ENCODE results near the gene LRRC31.

Gene LRRC31

GRCh38 chr3:169891886-169892285, 22.2 kb upstream of the LRRC31 start:
- no peaks in the 10 kb centered on the region for H3K9me3 ChIP-seq (ENCODE audit: control insufficient read depth, insufficient read depth, low read depth, low read length)
- ChIA-PET CTCF (interaction anchor here (0.8 kb wide), 1 partner anchor 28 kb away, joined by 3 read pairs; no protein-coding TSS in a partner anchor), POLR2A (no interaction called here)
- no peak for TF ChIP-seq ZNF146 (tag by site-specific recombination; IDR thresholded peaks at IDR 0.05)
- TF ChIP-seq ZNF544 (tag by site-specific recombination; IDR thresholded peaks at IDR 0.05): no peak
- TF ChIP-seq ZNF266 (tag by site-specific recombination; IDR thresholded peaks at IDR 0.05; ENCODE audit: low read depth): no peak
- no peak for TF ChIP-seq GLI2 (tag by site-specific recombination; IDR thresholded peaks at IDR 0.05; ENCODE audit: borderline replicate concordance, low read depth)
- no peaks in the 10 kb centered on the region for H3K4me1 ChIP-seq (ENCODE audit: control insufficient read depth, insufficient read depth, low read length)
- no peaks in the 10 kb centered on the region for H3K36me3 ChIP-seq (ENCODE audit: control insufficient read depth in 2 of 2, insufficient read depth in 1 of 2, low read length in 2 of 2)
- H3K27ac ChIP-seq (ENCODE audit: extremely low read depth, low read depth, low read length): no peak overlapping the region
- no peak overlapping the region for H3K4me3 ChIP-seq (ENCODE audit: low read depth, low read length)

- ChIA-PET POLR2A (no interaction called here), CTCF (interaction anchor here (0.6 to 1.2 kb wide), 2 partner anchors 23 to 1636 kb away, joined by 3 to 4 read pairs; no protein-coding TSS in a partner anchor)
- no peaks in the 10 kb centered on the region for H3K36me3 ChIP-seq (ENCODE audit: control insufficient read depth in 2 of 2, insufficient read depth in 1 of 2, low read length in 2 of 2)
- no peaks in the 10 kb centered on the region for H3K9me3 ChIP-seq (ENCODE audit: control insufficient read depth, insufficient read depth, low read depth, low read length)
- TF ChIP-seq TRIM28 (IDR thresholded peaks at IDR 0.05; ENCODE audit: borderline replicate concordance, low read length) (no peak), INSM2 (tag by site-specific recombination; IDR thresholded peaks at IDR 0.05) (no peak), ZNF23 (tag by site-specific recombination; IDR thresholded peaks at IDR 0.05; ENCODE audit: borderline replicate concordance) (no peak), ZFP37 (tag by site-specific recombination; IDR thresholded peaks at IDR 0.05) (no peak), KLF10 (tag by site-specific recombination; IDR thresholded peaks at IDR 0.05) (no peak), WT1 (tag by site-specific recombination; IDR thresholded peaks at IDR 0.05) (no peak), ZEB2 (tag by site-specific recombination; IDR thresholded peaks at IDR 0.05) (no peak)
- no peak overlapping the region for H3K4me3 ChIP-seq (ENCODE audit: low read depth, low read length)
- H3K27ac ChIP-seq (ENCODE audit: extremely low read depth, low read depth, low read length): no peak overlapping the region
- H3K4me1 ChIP-seq (ENCODE audit: control insufficient read depth, insufficient read depth, low read length): no peaks in the 10 kb centered on the region
These were observed 16.9 kb upstream of the LRRC31 start for GRCh38 chr3:169886671-169887070.

GRCh38 chr3:169880576-169881250, 11.0 kb upstream of the LRRC31 start:
- POLR2A ChIA-PET: no interaction called here
- no peak overlapping the region for H3K27ac ChIP-seq (ENCODE audit: extremely low read depth, low read depth, low read length)
- TF ChIP-seq ZNF24 (tag by site-specific recombination; IDR thresholded peaks at IDR 0.05) (no peak), REPIN1 (tag by site-specific recombination; IDR thresholded peaks at IDR 0.05; ENCODE audit: low read depth) (no peak), EGR2 (tag by site-specific recombination; IDR thresholded peaks at IDR 0.05; ENCODE audit: low read depth) (no peak), MYNN (tag by site-specific recombination; IDR thresholded peaks at IDR 0.05; ENCODE audit: borderline replicate concordance) (no peak), ZNF585B (tag by site-specific recombination; IDR thresholded peaks at IDR 0.05) (no peak), ZBTB44 (tag by site-specific recombination; IDR thresholded peaks at IDR 0.05) (no peak), HOXC10 (CRISPR knock-in tag; IDR thresholded peaks at IDR 0.05) (no peak), ZNF561 (tag by site-specific recombination; IDR thresholded peaks at IDR 0.05; ENCODE audit: borderline replicate concordance) (no peak)
- no peaks in the 10 kb centered on the region for H3K36me3 ChIP-seq (ENCODE audit: control insufficient read depth in 2 of 2, insufficient read depth in 1 of 2, low read length in 2 of 2)
- CTCF ChIA-PET: no interaction called here
- no peaks in the 10 kb centered on the region for H3K4me1 ChIP-seq (ENCODE audit: control insufficient read depth, insufficient read depth, low read length)
- H3K4me3 ChIP-seq (ENCODE audit: low read depth, low read length): no peak overlapping the region
- H3K9me3 ChIP-seq (ENCODE audit: control insufficient read depth, insufficient read depth, low read depth, low read length): no peaks in the 10 kb centered on the region
